ENCODE data around the gene CBFA2T3. TPM values are rescaled to one million over a fixed set of nuclear protein-coding genes. Genes with fewer than 3 reads are reported as not detected.
"Not testable (repeated sequence)": the region's sequence is repeated elsewhere in the genome, so short reads cannot be mapped to it uniquely, and the experiment has no call there.

CBFA2T3 gene
- total RNA-seq, 1 experiment from 2014 or later = not detected

GRCh38 chr16:89020925-89021595 lies 44.1 kb upstream of the CBFA2T3 start:
- Histone ChIP-seq H3K27ac (ENCODE audit: low read length) (no peak overlapping the region), H3K9me3 (ENCODE audit: low read length) (no peaks in the 10 kb centered on the region), H3K79me2 (ENCODE audit: low read length) (no peaks in the 10 kb centered on the region), H2AFZ (ENCODE audit: low read length) (no peak overlapping the region), H3K4me1 (ENCODE audit: low read length) (no peaks in the 10 kb centered on the region), H3K4me3 (ENCODE audit: low read length) (no peak overlapping the region), H4K20me1 (ENCODE audit: insufficient read depth, low read depth, low read length) (no peaks in the 10 kb centered on the region), H3K36me3 (ENCODE audit: insufficient read depth, low read length) (no peaks in the 10 kb centered on the region), H3K4me2 (ENCODE audit: low read depth, low read length, poor library complexity, severe bottlenecking) (no peak overlapping the region), H3K27me3 (ENCODE audit: low read length) (no peaks in the 10 kb centered on the region), H3K9me2 (replicated peaks; ENCODE audit: insufficient read depth, low read length) (no peaks in the 10 kb centered on the region), H3K9ac (ENCODE audit: low read length) (no peak overlapping the region)
- no peak for DNase-seq

- no peak for DNase-seq
- H4K20me1 ChIP-seq (ENCODE audit: insufficient read depth, low read depth, low read length) = no peaks in the 10 kb centered on the region
- H3K27ac ChIP-seq (ENCODE audit: low read length) = no peak overlapping the region
- H3K9me2 ChIP-seq (replicated peaks; ENCODE audit: insufficient read depth, low read length) = no peaks in the 10 kb centered on the region
- H3K9ac ChIP-seq (ENCODE audit: low read length) = no peak overlapping the region
- H3K27me3 ChIP-seq (ENCODE audit: low read length) = no peaks in the 10 kb centered on the region
- H3K79me2 ChIP-seq (ENCODE audit: low read length) = no peaks in the 10 kb centered on the region
- no peaks in the 10 kb centered on the region for H3K4me1 ChIP-seq (ENCODE audit: low read length)
- H3K4me2 ChIP-seq (ENCODE audit: low read depth, low read length, poor library complexity, severe bottlenecking) = no peak overlapping the region
- H2AFZ ChIP-seq (ENCODE audit: low read length) = no peak overlapping the region
- no peaks in the 10 kb centered on the region for H3K36me3 ChIP-seq (ENCODE audit: insufficient read depth, low read length)
- no peaks in the 10 kb centered on the region for H3K9me3 ChIP-seq (ENCODE audit: low read length)
- no peak overlapping the region for H3K4me3 ChIP-seq (ENCODE audit: low read length)
These were observed 43.3 kb upstream of the CBFA2T3 start for GRCh38 chr16:89020068-89020924.

- DNase-seq = no peak
- H2AFZ ChIP-seq (ENCODE audit: low read length) = no peak overlapping the region
- no peaks in the 10 kb centered on the region for H3K36me3 ChIP-seq (ENCODE audit: insufficient read depth, low read length)
- H3K4me2 ChIP-seq (ENCODE audit: low read depth, low read length, poor library complexity, severe bottlenecking) = no peak overlapping the region
- H4K20me1 ChIP-seq (ENCODE audit: insufficient read depth, low read depth, low read length) = no peaks in the 10 kb centered on the region
- H3K79me2 ChIP-seq (ENCODE audit: low read length) = no peaks in the 10 kb centered on the region
- H3K27ac ChIP-seq (ENCODE audit: low read length) = no peak overlapping the region
- H3K4me1 ChIP-seq (ENCODE audit: low read length) = no peaks in the 10 kb centered on the region
- H3K27me3 ChIP-seq (ENCODE audit: low read length) = no peaks in the 10 kb centered on the region
- H3K9me3 ChIP-seq (ENCODE audit: low read length) = no peaks in the 10 kb centered on the region
- no peak overlapping the region for H3K4me3 ChIP-seq (ENCODE audit: low read length)
- no peak overlapping the region for H3K9ac ChIP-seq (ENCODE audit: low read length)
- H3K9me2 ChIP-seq (replicated peaks; ENCODE audit: insufficient read depth, low read length) = no peaks in the 10 kb centered on the region
These were observed 42.5 kb upstream of the CBFA2T3 start for GRCh38 chr16:89019511-89019910.

- no peak overlapping the region for H3K4me2 ChIP-seq (ENCODE audit: low read depth, low read length, poor library complexity, severe bottlenecking)
- no peaks in the 10 kb centered on the region for H3K27me3 ChIP-seq (ENCODE audit: low read length)
- H2AFZ ChIP-seq (ENCODE audit: low read length) = no peak overlapping the region
These were observed 41.5 kb upstream of the CBFA2T3 start for GRCh38 chr16:89018282-89019158.

GRCh38 chr16:89017543-89018281 lies 40.7 kb upstream of the CBFA2T3 start:
- no peaks in the 10 kb centered on the region for H3K27me3 ChIP-seq (ENCODE audit: low read length)
- no peak overlapping the region for H3K27ac ChIP-seq (ENCODE audit: low read length)
- no peaks in the 10 kb centered on the region for H3K36me3 ChIP-seq (ENCODE audit: insufficient read depth, low read length)
- H3K4me2 ChIP-seq (ENCODE audit: low read depth, low read length, poor library complexity, severe bottlenecking) = no peak overlapping the region
- no peak overlapping the region for H2AFZ ChIP-seq (ENCODE audit: low read length)
- DNase-seq = no peak
- H4K20me1 ChIP-seq (ENCODE audit: insufficient read depth, low read depth, low read length) = 0 out of 2 replicates have a peak, but pooled peaks cover 3% of the 10 kb centered on the region
- no peaks in the 10 kb centered on the region for H3K9me3 ChIP-seq (ENCODE audit: low read length)
- no peaks in the 10 kb centered on the region for H3K4me1 ChIP-seq (ENCODE audit: low read length)
- H3K9ac ChIP-seq (ENCODE audit: low read length) = no peak overlapping the region
- H3K4me3 ChIP-seq (ENCODE audit: low read length) = no peak overlapping the region
- no peaks in the 10 kb centered on the region for H3K79me2 ChIP-seq (ENCODE audit: low read length)
- no peaks in the 10 kb centered on the region for H3K9me2 ChIP-seq (replicated peaks; ENCODE audit: insufficient read depth, low read length)

More at GRCh38 chr16:89018282-89019158, 41.5 kb upstream of the CBFA2T3 start:
- Histone ChIP-seq H3K4me3 (ENCODE audit: low read length) (no peak overlapping the region), H3K27ac (ENCODE audit: low read length) (no peak overlapping the region), H3K4me1 (ENCODE audit: low read length) (no peaks in the 10 kb centered on the region), H3K9ac (ENCODE audit: low read length) (no peak overlapping the region), H3K79me2 (ENCODE audit: low read length) (no peaks in the 10 kb centered on the region), H3K9me2 (replicated peaks; ENCODE audit: insufficient read depth, low read length) (no peaks in the 10 kb centered on the region), H4K20me1 (ENCODE audit: insufficient read depth, low read depth, low read length) (0 out of 2 replicates have a peak, but pooled peaks cover 1% of the 10 kb centered on the region), H3K36me3 (ENCODE audit: insufficient read depth, low read length) (no peaks in the 10 kb centered on the region), H3K9me3 (ENCODE audit: low read length) (no peaks in the 10 kb centered on the region)
- no peak for DNase-seq

GRCh38 chr16:89016561-89016960 lies 39.6 kb upstream of the CBFA2T3 start:
- not testable (repeated sequence) for H3K9me2 ChIP-seq (replicated peaks; ENCODE audit: insufficient read depth, low read length); H3K9ac ChIP-seq (ENCODE audit: low read length); H3K4me2 ChIP-seq (ENCODE audit: low read depth, low read length, poor library complexity, severe bottlenecking); H3K4me1 ChIP-seq (ENCODE audit: low read length); H3K36me3 ChIP-seq (ENCODE audit: insufficient read depth, low read length); DNase-seq; H3K79me2 ChIP-seq (ENCODE audit: low read length); H4K20me1 ChIP-seq (ENCODE audit: insufficient read depth, low read depth, low read length); H3K9me3 ChIP-seq (ENCODE audit: low read length); H3K27ac ChIP-seq (ENCODE audit: low read length); H2AFZ ChIP-seq (ENCODE audit: low read length); H3K4me3 ChIP-seq (ENCODE audit: low read length); H3K27me3 ChIP-seq (ENCODE audit: low read length)

- no peaks in the 10 kb centered on the region for H3K36me3 ChIP-seq (ENCODE audit: insufficient read depth, low read length)
- no peaks in the 10 kb centered on the region for H3K79me2 ChIP-seq (ENCODE audit: low read length)
- H3K4me3 ChIP-seq (ENCODE audit: low read length) = no peak overlapping the region
- H3K27ac ChIP-seq (ENCODE audit: low read length) = no peak overlapping the region
- H4K20me1 ChIP-seq (ENCODE audit: insufficient read depth, low read depth, low read length) = 0 out of 2 replicates have a peak, but pooled peaks cover 3% of the 10 kb centered on the region
- H3K9ac ChIP-seq (ENCODE audit: low read length) = no peak overlapping the region
- H2AFZ ChIP-seq (ENCODE audit: low read length) = no peak overlapping the region
- no peaks in the 10 kb centered on the region for H3K4me1 ChIP-seq (ENCODE audit: low read length)
- no peaks in the 10 kb centered on the region for H3K27me3 ChIP-seq (ENCODE audit: low read length)
- no peaks in the 10 kb centered on the region for H3K9me2 ChIP-seq (replicated peaks; ENCODE audit: insufficient read depth, low read length)
- no peak overlapping the region for H3K4me2 ChIP-seq (ENCODE audit: low read depth, low read length, poor library complexity, severe bottlenecking)
- no peaks in the 10 kb centered on the region for H3K9me3 ChIP-seq (ENCODE audit: low read length)
- DNase-seq = no peak
These were observed 38.4 kb upstream of the CBFA2T3 start for GRCh38 chr16:89015271-89015859.
